ENCODE results near the gene CPAMD8. TPM values are rescaled to one million over a fixed set of nuclear protein-coding genes. Genes with fewer than 3 reads are reported as not detected.
"Not testable (repeated sequence)": the region's sequence is repeated elsewhere in the genome, so short reads cannot be mapped to it uniquely, and the experiment has no call there.

Gene CPAMD8
- total RNA-seq, 5 donors from 2014 or later (not counting 1 experiment from before 2014, with no cell fraction given) = 2.1 to 6.2 (median 2.9) TPM

- Histone ChIP-seq H3K4me1 (ENCODE audit: control insufficient read depth in 1 of 2, extremely low read depth in 1 of 2, insufficient read depth in 2 of 2, low read length in 2 of 2) (no peaks in the 10 kb centered on the region), H3K27ac (ENCODE audit: low read length) (no peak overlapping the region), H3K27me3 (replicated peaks in 1 of 2; ENCODE audit: control insufficient read depth in 2 of 2, extremely low read depth in 1 of 2, insufficient read depth in 2 of 2, low read length in 1 of 2) (peaks cover 0 to 5% of the 10 kb centered on the region in 2 experiments), H3K9me3 (no peaks in the 10 kb centered on the region), H3K4me3 (ENCODE audit: control insufficient read depth in 1 of 2, extremely low read depth in 1 of 2, low read length in 1 of 2) (no peak overlapping the region), H3K36me3 (ENCODE audit: control insufficient read depth in 2 of 2, extremely low read depth in 1 of 2, insufficient read depth in 1 of 2, low read length in 1 of 2) (no peaks in the 10 kb centered on the region)
- ATAC-seq (replicated peaks in 1 of 4) (no peak), DNase-seq (peak in 1 of 35 experiments; percentile 10)
- ChIA-PET POLR2A (no interaction called here), CTCF (interaction anchor here in 1 of 2 donors (0.6 kb wide), 1 partner anchor 1474 kb away, joined by 3 read pairs; no protein-coding TSS in a partner anchor)
- no peaks in the 10 kb centered on the region for H3K4me1 Mint-ChIP-seq
- WGBS (ENCODE audit: insufficient coverage) = no CpG with 5 or more reads among the region's 1 CpG
- no peak overlapping the region for H3K4me3 Mint-ChIP-seq
- peaks cover 0 to 2% of the 10 kb centered on the region in 2 donors for H3K27me3 Mint-ChIP-seq
- H3K9me3 Mint-ChIP-seq = peaks cover 5 to 15% (median 7%) of the 10 kb centered on the region in 3 donors
- no peak overlapping the region for H3K27ac Mint-ChIP-seq
- peaks cover 5% of the 10 kb centered on the region for H3K36me3 Mint-ChIP-seq
Measured at GRCh38 chr19:16969135-16969534, 57.5 kb downstream of the CPAMD8 start.

GRCh38 chr19:16960996-16961822, 65.4 kb downstream of the CPAMD8 start:
- Mint-ChIP-seq H3K27me3 (peaks cover 16 to 19% of the 10 kb centered on the region in 2 donors), H3K4me1 (peaks cover 0 to 13% (median 9%) of the 10 kb centered on the region in 3 donors)
- H3K36me3 Mint-ChIP-seq; H3K4me1 ChIP-seq (ENCODE audit: control insufficient read depth in 1 of 2, extremely low read depth in 1 of 2, insufficient read depth in 2 of 2, low read length in 2 of 2); CTCF ChIA-PET; H3K36me3 ChIP-seq (ENCODE audit: control insufficient read depth in 2 of 2, extremely low read depth in 1 of 2, insufficient read depth in 1 of 2, low read length in 1 of 2); H3K4me3 ChIP-seq (ENCODE audit: control insufficient read depth in 1 of 2, extremely low read depth in 1 of 2, low read length in 1 of 2); DNase-seq; ATAC-seq (replicated peaks in 1 of 4); POLR2A ChIA-PET; H3K9me3 Mint-ChIP-seq; H3K9me3 ChIP-seq; H3K27ac Mint-ChIP-seq; H3K27ac ChIP-seq (ENCODE audit: low read length); H3K4me3 Mint-ChIP-seq: not testable (repeated sequence)
- H3K27me3 ChIP-seq (replicated peaks in 1 of 2; ENCODE audit: control insufficient read depth in 2 of 2, extremely low read depth in 1 of 2, insufficient read depth in 2 of 2, low read length in 1 of 2) = peaks cover 0 to 19% of the 10 kb centered on the region in 2 experiments
- whole genome bisulfite sequencing (ENCODE audit: insufficient coverage) = 80% methylated on average over 15 of the region's 20 CpGs

- H3K27me3 Mint-ChIP-seq = peaks cover 16 to 22% of the 10 kb centered on the region in 2 donors
- DNase-seq; H3K4me3 Mint-ChIP-seq; H3K36me3 ChIP-seq (ENCODE audit: control insufficient read depth in 2 of 2, extremely low read depth in 1 of 2, insufficient read depth in 1 of 2, low read length in 1 of 2); H3K4me3 ChIP-seq (ENCODE audit: control insufficient read depth in 1 of 2, extremely low read depth in 1 of 2, low read length in 1 of 2); H3K27ac Mint-ChIP-seq; ATAC-seq (replicated peaks in 1 of 4); H3K36me3 Mint-ChIP-seq; H3K27ac ChIP-seq (ENCODE audit: low read length); H3K4me1 ChIP-seq (ENCODE audit: control insufficient read depth in 1 of 2, extremely low read depth in 1 of 2, insufficient read depth in 2 of 2, low read length in 2 of 2); H3K9me3 ChIP-seq; H3K9me3 Mint-ChIP-seq: not testable (repeated sequence)
- peaks cover 0 to 13% (median 9%) of the 10 kb centered on the region in 3 donors for H3K4me1 Mint-ChIP-seq
- CTCF ChIA-PET = interaction anchor here in 1 of 2 donors (0.6 kb wide), 1 partner anchor 280 kb away, joined by 3 read pairs; no protein-coding TSS in a partner anchor
- POLR2A ChIA-PET = interaction anchor here in 1 of 2 donors (0.6 kb wide), 1 partner anchor 1872 kb away, joined by 3 read pairs; no protein-coding TSS in a partner anchor
- H3K27me3 ChIP-seq (replicated peaks in 1 of 2; ENCODE audit: control insufficient read depth in 2 of 2, extremely low read depth in 1 of 2, insufficient read depth in 2 of 2, low read length in 1 of 2) = peaks cover 0 to 19% of the 10 kb centered on the region in 2 experiments
Measured at GRCh38 chr19:16958277-16958676, 68.3 kb downstream of the CPAMD8 start.

GRCh38 chr19:16957855-16958254, 68.8 kb downstream of the CPAMD8 start:
- no peak for ATAC-seq (replicated peaks in 1 of 4)
- DNase-seq = no peak
- CTCF ChIA-PET = interaction anchor here in 1 of 2 donors (0.6 kb wide), 1 partner anchor 281 kb away, joined by 3 read pairs; no protein-coding TSS in a partner anchor
- no peaks in the 10 kb centered on the region for H3K9me3 ChIP-seq
- WGBS (ENCODE audit: insufficient coverage) = no CpG with 5 or more reads among the region's 4 CpGs
- H3K27me3 Mint-ChIP-seq = peaks cover 19 to 22% of the 10 kb centered on the region in 2 donors
- H3K4me3 Mint-ChIP-seq = no peak overlapping the region
- H3K4me3 ChIP-seq (ENCODE audit: control insufficient read depth in 1 of 2, extremely low read depth in 1 of 2, low read length in 1 of 2) = no peak overlapping the region
- peaks cover 0 to 4% (median 0%) of the 10 kb centered on the region in 3 donors for H3K9me3 Mint-ChIP-seq
- peaks cover 0 to 19% of the 10 kb centered on the region in 2 experiments for H3K27me3 ChIP-seq (replicated peaks in 1 of 2; ENCODE audit: control insufficient read depth in 2 of 2, extremely low read depth in 1 of 2, insufficient read depth in 2 of 2, low read length in 1 of 2)
- H3K27ac ChIP-seq (ENCODE audit: low read length) = no peak overlapping the region
- H3K36me3 ChIP-seq (ENCODE audit: control insufficient read depth in 2 of 2, extremely low read depth in 1 of 2, insufficient read depth in 1 of 2, low read length in 1 of 2) = no peaks in the 10 kb centered on the region
- H3K27ac Mint-ChIP-seq = no peak overlapping the region
- peaks cover 0 to 13% (median 9%) of the 10 kb centered on the region in 3 donors for H3K4me1 Mint-ChIP-seq
- H3K4me1 ChIP-seq (ENCODE audit: control insufficient read depth in 1 of 2, extremely low read depth in 1 of 2, insufficient read depth in 2 of 2, low read length in 2 of 2) = no peaks in the 10 kb centered on the region
- POLR2A ChIA-PET = no interaction called here
- H3K36me3 Mint-ChIP-seq = no peaks in the 10 kb centered on the region

GRCh38 chr19:16957151-16957701, 69.4 kb downstream of the CPAMD8 start:
- Histone ChIP-seq H3K27me3 (replicated peaks in 1 of 2; ENCODE audit: control insufficient read depth in 2 of 2, extremely low read depth in 1 of 2, insufficient read depth in 2 of 2, low read length in 1 of 2) (peaks cover 0 to 22% of the 10 kb centered on the region in 2 experiments), H3K9me3 (no peaks in the 10 kb centered on the region), H3K4me1 (ENCODE audit: control insufficient read depth in 1 of 2, extremely low read depth in 1 of 2, insufficient read depth in 2 of 2, low read length in 2 of 2) (no peaks in the 10 kb centered on the region), H3K36me3 (ENCODE audit: control insufficient read depth in 2 of 2, extremely low read depth in 1 of 2, insufficient read depth in 1 of 2, low read length in 1 of 2) (no peaks in the 10 kb centered on the region), H3K27ac (ENCODE audit: low read length) (no peak overlapping the region), H3K4me3 (ENCODE audit: control insufficient read depth in 1 of 2, extremely low read depth in 1 of 2, low read length in 1 of 2) (no peak overlapping the region)
- no peak for ATAC-seq (replicated peaks in 1 of 4)
- no peak overlapping the region for H3K27ac Mint-ChIP-seq
- H3K4me1 Mint-ChIP-seq = peaks cover 0 to 8% (median 5%) of the 10 kb centered on the region in 3 donors
- no peaks in the 10 kb centered on the region for H3K36me3 Mint-ChIP-seq
- POLR2A ChIA-PET = no interaction called here
- peaks cover 20 to 23% of the 10 kb centered on the region in 2 donors for H3K27me3 Mint-ChIP-seq
- H3K9me3 Mint-ChIP-seq = peaks cover 0 to 4% (median 0%) of the 10 kb centered on the region in 3 donors
- H3K4me3 Mint-ChIP-seq = no peak overlapping the region
- no peak for DNase-seq
- CTCF ChIA-PET = no interaction called here
- WGBS (ENCODE audit: insufficient coverage) = 49% methylated on average over 6 of the region's 9 CpGs

- ATAC-seq (replicated peaks in 1 of 4) (no peak), DNase-seq (no peak)
- Mint-ChIP-seq H3K27ac (no peak overlapping the region), H3K36me3 (no peaks in the 10 kb centered on the region), H3K27me3 (peaks cover 16 to 19% of the 10 kb centered on the region in 2 donors), H3K4me1 (no peaks in the 10 kb centered on the region), H3K9me3 (peaks cover 0 to 4% (median 0%) of the 10 kb centered on the region in 3 donors), H3K4me3 (no peak overlapping the region)
- Histone ChIP-seq H3K4me1 (ENCODE audit: control insufficient read depth in 1 of 2, extremely low read depth in 1 of 2, insufficient read depth in 2 of 2, low read length in 2 of 2) (no peaks in the 10 kb centered on the region), H3K9me3 (no peaks in the 10 kb centered on the region), H3K36me3 (ENCODE audit: control insufficient read depth in 2 of 2, extremely low read depth in 1 of 2, insufficient read depth in 1 of 2, low read length in 1 of 2) (no peaks in the 10 kb centered on the region), H3K27me3 (replicated peaks in 1 of 2; ENCODE audit: control insufficient read depth in 2 of 2, extremely low read depth in 1 of 2, insufficient read depth in 2 of 2, low read length in 1 of 2) (peaks cover 0 to 24% of the 10 kb centered on the region in 2 experiments), H3K27ac (ENCODE audit: low read length) (no peak overlapping the region), H3K4me3 (ENCODE audit: control insufficient read depth in 1 of 2, extremely low read depth in 1 of 2, low read length in 1 of 2) (no peak overlapping the region)
- ChIA-PET POLR2A (no interaction called here), CTCF (no interaction called here)
- WGBS (ENCODE audit: insufficient coverage) = no CpG with 5 or more reads among the region's 4 CpGs
Measured at GRCh38 chr19:16955161-16955560, 71.4 kb downstream of the CPAMD8 start.
